Measurements from ENCODE around the gene ADGRL2.

The ADGRL2 gene

DNA sequence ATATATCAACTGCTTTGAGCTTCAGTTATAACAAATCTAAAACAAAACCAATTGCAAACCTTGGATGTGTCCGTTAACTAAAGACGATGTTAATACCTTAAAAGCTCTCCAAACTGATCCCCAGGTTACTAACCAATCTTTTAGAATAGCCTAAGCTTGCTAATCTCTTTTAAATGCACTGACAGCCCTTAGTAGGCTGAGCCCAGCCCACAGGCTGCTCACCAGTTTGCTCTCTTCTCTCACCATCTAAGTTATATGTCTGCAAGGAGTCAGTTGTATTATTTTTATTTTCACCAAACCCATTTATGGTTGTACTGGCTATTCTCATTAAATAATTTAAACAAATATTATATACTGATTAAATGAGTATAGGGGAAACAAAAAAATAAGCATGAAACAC, 199.5 kb downstream of the ADGRL2 start:
- no peak for DNase-seq

DNA sequence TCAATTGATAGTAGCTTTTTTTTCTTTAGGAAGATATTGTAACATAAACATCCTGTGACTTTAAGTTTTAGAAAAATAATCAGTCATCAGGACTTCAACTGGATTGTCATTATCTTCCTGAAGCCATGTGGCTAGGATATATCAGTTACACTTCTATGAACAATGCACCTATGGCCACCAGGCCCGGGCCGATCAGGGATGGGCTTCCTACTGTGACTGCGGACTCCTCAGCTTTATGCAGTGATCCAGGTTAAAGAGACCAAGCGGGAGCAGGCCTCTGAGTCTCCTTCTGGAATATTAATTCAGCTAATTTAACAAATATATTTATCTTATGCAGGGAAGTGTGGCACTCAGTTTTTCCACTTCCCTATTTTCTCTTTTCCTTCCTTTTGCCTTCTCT, 200.6 kb downstream of the ADGRL2 start:
- no peak for DNase-seq

DNA sequence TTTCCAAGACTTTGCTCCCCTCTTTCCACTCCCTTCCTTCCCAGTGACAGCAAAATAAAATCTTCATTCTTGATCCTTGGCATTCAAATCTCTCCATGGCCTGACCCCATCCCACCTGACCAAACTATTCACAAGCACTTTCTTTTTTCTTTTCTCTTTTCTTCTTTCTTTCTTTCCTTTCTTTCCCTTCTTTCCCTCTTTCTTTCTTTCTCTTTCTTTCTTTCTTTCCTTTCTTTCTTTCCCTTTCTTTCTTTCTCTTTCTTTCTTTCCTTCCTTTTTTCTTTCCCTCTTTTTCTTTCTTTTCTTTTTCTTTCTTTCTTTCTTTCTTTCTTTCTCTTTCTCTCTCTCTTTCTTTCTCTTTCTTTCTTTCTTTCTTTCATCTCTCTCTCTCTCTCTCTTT, 207.1 kb downstream of the ADGRL2 start:
- no peak for DNase-seq

DNA sequence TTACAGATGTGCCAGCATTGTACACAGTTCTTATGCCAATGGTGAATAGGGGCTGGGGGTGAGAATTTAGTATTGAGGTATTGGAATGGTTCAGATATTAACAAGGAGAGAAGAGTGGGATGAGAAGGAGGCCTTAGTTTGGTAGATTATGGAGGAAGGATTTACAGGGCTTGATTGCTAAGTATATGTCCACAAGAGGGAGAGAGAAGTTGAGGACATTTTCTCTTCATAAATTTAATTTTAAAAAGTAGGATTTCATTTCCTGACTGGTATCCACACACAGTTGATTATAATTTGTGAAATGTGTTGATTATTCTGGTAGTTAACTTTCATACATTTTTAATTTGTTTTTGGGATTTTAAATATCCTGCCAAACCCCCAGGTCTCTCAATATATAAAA, 213.0 kb downstream of the ADGRL2 start:
- DNase-seq = no peak

DNA sequence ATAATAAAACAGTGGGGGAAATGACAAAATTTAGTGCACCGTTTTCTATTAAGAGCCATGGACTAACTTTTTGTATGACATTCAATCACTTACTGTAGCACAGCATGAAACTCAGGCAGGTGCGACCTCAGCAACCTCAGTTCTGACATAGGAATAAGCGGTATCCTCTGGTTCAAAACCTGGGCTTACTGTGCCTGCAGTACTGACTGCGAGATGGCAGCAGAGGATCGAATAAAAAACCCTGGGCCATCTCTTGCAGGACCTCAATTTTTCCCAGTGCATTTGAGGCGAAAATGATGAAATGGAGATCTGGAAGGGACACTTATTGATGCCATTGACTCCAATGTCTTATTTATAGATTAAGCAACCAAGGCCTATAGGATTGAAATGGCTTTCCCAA, 214.7 kb downstream of the ADGRL2 start:
- DNase-seq = no peak

DNA sequence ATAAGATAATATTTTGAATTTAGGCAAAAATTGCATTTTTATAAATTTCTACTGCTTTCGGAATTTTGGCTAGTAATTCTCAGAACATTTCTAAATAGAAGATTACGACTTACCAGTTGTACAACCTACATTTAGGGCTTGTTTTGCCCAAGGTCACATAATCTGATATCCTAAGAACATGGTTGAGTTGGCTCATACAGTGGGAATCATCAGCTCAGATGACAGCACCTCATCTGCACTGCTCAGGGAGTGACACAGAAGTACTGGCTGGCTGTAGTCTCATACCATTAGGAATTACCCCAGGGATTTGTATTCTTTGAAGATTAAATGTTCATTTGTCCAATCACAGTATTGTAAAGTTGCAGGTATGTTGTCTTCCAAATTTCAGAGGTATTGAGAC, 217.6 kb downstream of the ADGRL2 start:
- no peak for DNase-seq

DNA sequence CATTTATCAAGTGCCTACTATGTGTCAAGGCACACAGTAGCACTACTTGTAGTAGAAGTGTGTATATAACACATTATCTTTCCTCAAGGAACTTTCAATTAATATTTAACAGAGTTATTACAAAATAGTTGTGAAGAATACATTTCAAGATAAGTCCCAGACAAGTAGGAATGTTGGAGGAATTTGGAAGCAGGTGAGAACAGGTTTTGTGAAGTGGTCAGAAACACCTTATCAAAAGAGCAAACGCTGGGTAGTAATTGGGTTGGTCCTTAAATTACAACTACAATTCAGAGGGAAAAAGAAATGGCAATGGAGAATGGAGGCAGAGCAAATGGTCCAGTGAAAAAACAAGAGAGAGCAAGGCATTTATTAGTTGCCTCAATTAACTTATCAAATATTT, 218.8 kb downstream of the ADGRL2 start:
- no peak for DNase-seq

DNA sequence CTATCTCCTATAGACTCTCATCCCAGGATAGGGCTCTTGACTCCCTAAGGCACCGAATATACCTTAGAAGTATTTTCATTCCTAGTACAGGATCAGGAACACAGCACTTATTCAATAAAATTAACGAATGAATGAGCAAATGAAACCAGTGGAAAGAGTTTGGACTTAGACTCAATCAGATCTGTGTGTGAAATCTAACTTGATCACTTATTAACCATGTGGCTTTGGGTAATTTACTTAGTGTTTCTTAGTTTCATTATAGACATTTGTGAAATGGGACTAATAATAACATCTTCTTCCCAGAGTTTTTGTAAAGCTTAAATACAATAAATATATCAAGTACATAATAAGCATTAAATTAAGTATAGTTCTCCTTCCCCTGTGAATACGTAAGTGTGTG, 230.1 kb downstream of the ADGRL2 start:
- DNase-seq = no peak

DNA sequence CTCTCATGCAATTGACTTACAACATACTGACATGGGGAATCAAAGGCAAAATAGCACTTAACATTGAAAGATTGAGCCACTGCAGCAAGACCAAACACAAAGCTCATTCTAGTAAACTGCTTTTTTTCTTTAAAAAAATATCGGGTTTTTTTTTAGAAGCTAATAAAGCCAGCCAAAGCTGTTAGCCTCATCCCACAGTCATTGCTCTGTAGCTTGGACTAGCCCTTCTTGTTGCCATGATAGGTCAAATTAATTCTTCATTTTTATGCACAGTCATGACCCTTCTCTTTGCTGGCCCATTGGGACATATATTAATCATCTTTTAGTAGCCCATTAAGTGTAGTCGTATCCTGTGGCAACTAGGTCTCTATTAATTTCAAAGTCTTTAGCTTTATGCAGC, 231.3 kb downstream of the ADGRL2 start:
- DNase-seq = no peak

DNA sequence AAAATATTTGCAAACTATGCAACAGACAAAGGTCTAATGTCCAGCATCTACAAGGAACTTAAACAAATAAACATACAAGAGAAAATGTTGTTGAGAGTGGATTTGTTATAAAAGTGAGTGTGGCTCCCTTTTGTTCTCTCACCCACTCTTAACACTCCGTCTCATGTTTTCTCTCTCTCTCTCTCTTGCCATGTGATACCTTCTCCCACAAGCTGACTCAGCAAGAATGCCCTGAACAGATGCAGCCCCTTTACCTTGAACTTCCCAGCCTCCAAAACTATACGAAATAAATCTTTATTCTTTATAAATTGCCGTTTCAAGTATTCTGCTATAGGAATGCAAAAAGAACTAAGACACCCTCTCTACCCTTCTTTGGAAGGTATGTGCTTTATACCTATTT, 234.1 kb downstream of the ADGRL2 start:
- DNase-seq = no peak
